ENCODE results near the gene ANKRD66.

DNA sequence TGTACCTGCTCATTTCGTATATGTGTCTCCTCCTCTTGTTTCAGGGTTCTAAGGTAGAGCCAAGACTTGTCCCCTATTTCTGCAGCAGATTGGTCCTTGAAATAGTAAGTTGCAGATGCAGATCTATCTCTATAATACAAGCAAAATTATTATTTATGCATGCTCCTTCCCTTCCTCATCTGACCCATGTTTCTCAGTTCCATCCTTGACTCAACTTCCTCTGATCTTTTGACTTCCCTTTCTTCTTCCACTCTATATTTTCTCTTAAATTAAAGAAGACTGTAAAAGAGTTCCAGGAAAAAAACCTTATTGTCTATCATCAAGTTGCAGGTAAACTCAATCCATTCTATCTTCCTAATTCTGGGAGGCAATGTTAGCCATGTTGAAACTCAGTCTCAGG lies 35.2 kb upstream of the ANKRD66 start:
- TF ChIP-seq, protein P1, sequence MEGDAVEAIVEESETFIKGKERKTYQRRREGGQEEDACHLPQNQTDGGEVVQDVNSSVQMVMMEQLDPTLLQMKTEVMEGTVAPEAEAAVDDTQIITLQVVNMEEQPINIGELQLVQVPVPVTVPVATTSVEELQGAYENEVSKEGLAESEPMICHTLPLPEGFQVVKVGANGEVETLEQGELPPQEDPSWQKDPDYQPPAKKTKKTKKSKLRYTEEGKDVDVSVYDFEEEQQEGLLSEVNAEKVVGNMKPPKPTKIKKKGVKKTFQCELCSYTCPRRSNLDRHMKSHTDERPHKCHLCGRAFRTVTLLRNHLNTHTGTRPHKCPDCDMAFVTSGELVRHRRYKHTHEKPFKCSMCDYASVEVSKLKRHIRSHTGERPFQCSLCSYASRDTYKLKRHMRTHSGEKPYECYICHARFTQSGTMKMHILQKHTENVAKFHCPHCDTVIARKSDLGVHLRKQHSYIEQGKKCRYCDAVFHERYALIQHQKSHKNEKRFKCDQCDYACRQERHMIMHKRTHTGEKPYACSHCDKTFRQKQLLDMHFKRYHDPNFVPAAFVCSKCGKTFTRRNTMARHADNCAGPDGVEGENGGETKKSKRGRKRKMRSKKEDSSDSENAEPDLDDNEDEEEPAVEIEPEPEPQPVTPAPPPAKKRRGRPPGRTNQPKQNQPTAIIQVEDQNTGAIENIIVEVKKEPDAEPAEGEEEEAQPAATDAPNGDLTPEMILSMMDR (IDR thresholded peaks at IDR 0.05), result no peak
- TF ChIP-seq POLR2A (IDR thresholded peaks at IDR 0.05), result no peak
